HG03571 (cell line): ENCODE data around the gene RAB7A.

Experiments used
- ATAC-seq: cut with Tn5 transposase; IDR thresholded peaks from one replicate; pipeline ENCODE4 v1.9.1; 2021; ENCODE audit not compliant: unreplicated experiment

Gene RAB7A

DNA sequence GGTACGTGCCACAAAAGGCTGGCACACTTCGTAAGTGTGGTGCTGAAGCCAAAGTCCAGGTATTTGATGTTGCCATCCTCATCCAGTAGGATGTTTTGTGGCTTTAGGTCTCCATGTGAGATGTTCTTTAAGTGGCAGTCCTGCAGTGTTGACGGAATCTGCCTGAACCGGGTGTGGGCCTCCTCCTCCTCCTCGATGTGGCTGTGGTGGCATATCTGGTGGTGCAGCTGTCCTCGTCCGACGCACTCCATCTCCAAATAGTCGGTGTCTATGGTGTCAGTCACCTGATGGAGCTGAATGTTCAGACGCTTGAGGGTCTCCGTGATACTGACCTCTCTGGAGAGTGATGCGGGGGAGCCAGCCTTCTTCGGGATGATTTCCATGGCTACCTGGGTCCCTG lies 123.0 kb downstream of the RAB7A start:
- ATAC-seq, result no peak

GRCh38 chr3:128849911-128850455 lies 124.0 kb downstream of the RAB7A start:
- no peak for ATAC-seq

DNA sequence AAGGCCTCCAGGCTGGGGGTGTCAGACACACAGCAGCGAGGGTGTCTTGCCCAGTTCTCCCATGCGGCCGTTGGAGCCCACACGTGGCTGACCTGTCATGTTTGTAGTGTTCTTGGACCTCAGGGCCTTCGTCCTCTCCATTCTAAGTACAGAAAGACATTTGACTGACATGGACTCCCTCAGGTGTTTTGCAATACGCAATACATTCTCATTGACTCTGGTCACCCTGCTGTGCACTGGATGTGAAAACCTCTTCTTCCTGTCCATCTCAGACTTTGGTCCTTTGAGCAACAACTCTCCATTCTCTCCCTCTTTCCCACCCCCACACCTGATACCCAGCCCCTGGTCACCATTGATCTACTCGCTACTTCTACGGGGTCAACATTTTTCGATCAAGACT lies 124.6 kb downstream of the RAB7A start:
- no peak for ATAC-seq

DNA sequence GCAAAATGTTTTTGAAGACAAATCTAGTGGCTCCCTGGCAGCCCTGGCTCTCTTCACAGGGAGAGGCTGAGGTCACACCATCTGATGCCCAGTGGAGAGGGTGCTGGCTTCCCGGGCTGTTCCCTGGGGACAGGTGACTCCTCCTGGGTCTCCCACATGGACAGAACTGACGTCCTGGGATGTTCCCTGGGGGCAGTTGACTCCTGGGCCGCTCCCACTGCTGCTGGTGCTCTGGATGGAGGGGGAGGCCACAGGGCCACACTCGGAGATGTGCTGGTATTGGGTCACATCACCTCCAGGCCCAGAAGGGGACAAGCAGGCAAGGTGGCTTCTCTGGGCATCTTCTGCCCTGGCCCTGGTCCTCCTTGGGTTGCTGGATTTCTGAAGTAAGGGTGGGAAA lies 125.6 kb downstream of the RAB7A start:
- no peak for ATAC-seq

- no peak for ATAC-seq
Observed at GRCh38 chr3:128853826-128854225, 127.8 kb downstream of the RAB7A start.

GRCh38 chr3:128854475-128854874 lies 128.5 kb downstream of the RAB7A start:
- ATAC-seq, result no peak

DNA sequence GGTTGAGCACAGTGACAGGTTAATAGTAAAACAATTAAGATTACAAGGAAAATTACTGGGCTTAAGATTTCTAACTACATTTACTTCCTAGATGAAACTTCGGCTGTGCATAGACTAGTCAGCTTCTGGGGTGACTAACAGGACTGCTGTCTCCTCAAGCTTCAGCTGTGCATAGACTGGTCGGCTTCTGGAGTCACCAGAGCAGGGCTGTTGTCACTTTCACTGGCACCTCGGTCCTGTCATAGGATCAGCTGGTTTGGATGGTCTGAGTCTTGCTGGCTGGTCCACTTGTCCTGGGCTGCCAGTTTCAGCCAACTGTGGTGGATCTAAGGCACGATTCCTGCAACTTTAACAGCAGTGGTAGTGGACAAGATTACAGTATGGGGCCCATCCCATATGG lies 129.6 kb downstream of the RAB7A start:
- no peak for ATAC-seq

- ATAC-seq, result no peak
Observed at GRCh38 chr3:128858167-128858566, 132.2 kb downstream of the RAB7A start.

DNA sequence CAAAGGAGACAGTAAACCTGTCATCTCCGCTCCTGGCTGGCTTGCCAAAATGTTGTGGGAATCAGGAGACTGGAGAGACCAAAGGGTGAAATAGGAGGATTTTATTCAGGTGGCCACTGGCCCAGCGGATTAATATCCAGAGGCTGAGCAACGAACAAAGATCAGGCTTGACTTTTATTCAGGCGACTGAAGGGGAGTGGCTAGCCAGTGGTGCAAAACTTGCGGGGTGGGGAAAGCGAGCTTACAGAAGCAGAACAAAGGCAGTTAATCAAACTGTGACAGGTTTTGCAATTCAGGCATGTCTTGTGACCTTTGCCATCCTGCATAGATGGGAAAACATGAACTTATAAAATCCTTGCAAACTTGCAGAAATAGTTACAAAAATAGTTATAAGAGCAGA lies 133.6 kb downstream of the RAB7A start:
- no peak for ATAC-seq

DNA sequence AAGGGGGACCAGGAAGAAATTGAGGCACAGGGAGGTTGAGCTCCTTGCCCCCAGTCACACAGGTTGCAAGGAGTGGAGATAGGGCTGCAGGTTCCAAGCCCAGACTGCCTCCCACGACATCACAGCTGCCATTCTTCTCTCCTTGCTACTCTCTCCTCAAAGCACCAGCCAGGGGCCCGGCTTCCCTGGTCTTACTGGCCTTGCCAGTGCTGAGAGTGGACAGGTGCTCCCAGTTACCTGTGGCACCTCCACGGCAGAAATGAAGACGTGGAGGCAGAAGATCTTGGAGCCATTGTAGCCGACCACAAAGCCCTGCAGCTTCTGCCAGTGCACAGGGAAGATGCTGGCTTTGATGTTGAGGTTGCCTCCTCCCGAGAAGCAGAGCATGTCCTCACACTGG lies 135.5 kb downstream of the RAB7A start:
- ATAC-seq, result no peak

DNA sequence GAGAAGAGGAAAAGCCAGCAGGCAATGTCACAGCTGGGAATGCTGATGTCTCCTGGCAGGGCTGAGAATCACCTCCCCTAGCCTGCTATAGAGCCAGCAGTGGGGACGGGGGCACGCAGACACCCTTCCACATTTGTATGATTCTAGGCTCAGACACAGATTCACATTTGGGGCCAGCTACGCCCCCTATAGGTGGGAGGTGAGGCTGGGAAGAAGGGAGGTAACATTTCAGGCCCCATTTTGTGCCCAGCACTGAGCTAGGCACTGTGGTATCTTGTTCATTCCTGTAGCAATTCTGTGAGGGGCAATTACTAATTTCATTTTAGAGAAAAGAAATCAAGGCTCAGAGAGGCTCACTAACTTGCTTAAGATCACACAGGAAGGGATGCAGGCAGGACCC lies 137.6 kb downstream of the RAB7A start:
- no peak for ATAC-seq
